DMS 273 (cell line): Measurements from ENCODE around the gene PKP4.
"Not testable (repeated sequence)": the region's sequence is repeated elsewhere in the genome, so short reads cannot be mapped to it uniquely, and the experiment has no call there.

Experiments used
- DNase-seq: peaks from one replicate; lab custom pipeline; 2025; ENCODE audit not compliant: unreplicated experiment; lab: John Stamatoyannopoulos, UW

PKP4 gene

DNA sequence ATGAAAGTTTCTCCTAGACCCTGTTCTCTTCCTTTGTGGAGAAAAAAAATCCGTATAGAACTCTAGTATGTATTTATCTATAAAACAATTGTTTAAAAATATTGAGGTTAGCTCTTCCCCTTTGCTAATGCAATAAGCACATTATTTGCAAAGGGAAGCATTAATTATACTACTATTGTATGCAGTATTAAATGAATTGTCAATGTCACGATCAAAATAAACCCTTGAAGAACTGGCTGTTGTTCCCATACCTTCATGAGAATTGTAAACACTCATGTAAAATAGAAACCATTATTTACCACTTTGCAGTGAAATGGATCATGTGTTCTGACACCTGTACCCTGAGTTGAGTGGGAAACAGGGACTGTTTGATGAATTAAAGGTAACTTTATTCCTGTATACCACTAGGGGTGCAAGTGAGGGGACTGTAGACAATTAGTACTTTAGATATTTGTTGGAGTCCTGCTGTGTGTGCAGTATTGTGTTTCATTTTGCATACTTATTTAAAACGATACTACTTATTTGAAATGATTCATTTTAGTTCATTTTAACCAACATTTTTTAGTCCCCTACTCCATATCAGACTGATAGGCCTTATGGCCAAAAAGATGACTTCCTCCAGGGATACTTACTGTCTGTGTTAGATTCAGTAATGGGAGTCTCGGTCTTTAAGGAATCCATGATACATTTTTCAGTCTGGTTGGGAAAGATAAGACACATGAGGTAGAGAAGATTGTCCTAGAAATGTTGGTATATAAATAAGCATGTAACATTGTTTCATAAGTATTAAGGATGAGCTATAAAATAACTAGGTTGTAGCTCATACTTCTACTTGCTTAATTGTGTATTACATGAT, 7.9 kb downstream of the PKP4 start:
- DNase-seq, result peak; percentile 32

DNA sequence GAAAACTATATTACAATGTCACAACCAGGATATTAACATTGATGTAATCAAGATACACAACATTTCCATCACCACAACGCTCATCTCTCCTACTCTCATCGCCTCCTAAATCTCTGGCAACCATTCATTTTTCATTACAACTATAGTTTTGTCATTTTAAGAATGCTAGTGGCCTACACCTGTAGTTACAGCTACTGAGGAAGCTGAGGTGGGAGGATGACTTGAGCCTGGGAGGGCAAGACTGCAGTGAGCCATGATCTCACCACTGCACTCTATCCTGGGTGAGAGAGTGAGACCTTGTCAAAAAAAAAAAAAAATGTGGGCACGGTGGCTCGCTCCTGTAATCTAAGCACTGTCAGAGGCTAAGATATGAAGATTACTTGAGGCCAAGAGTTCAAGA, 10.5 kb downstream of the PKP4 start:
- no peak for DNase-seq

DNA sequence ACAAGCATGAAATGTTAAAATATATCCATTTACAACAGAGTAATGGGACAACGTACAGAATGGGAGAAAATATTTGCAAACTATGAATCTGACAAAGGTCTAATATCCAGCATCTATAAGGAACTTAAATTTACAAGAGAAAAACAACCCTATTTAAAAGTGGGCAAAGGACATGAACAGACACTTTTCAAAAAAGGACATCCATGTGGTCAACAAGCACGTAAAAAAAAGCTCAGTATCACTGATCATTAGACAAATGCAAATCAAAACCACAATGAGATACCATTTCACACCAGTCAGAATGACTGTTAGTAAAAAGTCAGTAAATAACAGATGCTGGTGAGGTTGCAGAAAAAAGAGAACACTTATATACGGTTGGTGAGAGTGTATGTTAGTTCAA, 16.1 kb downstream of the PKP4 start:
- DNase-seq, result not testable (repeated sequence)

DNA sequence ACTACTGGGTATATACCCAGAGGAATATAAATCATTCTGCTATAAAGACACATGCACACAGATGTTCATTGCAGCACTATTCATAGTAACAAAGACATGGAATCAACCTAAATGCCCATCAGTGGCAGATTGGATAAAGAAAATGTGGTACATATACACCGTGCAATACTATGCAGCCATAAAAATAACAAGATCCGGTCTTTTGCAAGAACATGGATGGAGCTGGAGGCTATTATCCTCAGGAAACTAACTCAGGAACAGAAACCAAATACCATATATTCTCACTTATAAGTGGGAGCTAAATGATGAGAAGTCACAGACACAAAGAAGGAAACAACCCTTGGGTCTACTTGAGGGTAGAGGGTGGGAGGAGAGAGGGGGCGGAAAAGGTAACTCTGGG, 16.5 kb downstream of the PKP4 start:
- DNase-seq, result not testable (repeated sequence)

DNA sequence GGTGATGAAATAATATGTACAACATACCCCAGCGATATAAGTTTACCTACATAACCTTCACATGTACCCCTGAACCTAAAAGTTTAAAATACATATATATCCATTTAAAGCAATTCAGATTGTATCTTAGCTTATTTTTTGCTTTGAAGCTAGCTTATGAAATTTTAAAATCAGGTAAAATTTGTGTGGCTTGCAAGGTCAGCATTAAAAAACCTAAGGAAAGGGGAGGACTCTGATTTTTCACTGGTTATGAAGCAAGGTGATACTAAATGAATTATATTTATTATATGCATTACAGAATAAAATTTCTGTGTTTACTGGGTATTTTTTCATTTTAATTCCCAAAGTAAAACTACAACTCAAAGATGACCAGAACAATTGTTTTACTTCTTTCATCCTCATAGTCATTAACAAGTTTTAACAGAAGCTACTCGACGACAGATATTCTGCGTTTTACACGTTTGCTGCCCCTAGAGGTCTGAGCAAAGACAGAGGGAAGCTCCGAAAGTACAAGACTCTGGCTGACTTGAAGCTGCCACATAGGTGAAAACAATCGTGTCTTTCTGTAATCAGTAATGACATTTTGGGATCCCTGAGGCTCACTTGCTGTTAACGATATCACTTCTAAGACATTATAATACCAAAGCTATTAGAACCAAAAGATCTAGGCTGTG, 17.1 kb downstream of the PKP4 start:
- peak; percentile 32 for DNase-seq

DNA sequence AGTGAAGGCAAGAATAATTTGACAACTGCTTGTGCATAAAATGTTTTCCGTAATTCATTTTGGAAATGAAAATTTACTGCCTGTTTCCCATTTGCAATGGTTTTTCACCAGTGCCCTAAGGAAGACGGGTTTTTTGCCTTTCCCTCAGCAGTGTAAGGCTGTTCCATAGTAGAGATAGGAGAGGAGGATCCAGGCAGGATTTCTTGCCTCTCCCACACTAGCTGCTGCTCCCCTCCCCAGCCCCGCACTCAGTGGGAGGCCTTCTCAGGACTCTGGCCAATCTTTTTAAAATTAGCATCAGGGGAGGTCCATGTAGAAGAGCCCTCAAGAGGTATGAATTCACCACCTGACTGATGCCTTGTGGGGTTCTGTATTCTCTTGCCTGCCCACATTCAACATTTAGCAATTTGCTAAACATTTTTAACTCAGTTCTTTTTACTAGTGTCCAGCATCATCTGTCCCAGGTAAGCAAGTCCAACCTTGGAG, 17.8 kb downstream of the PKP4 start:
- not testable (repeated sequence) for DNase-seq

DNA sequence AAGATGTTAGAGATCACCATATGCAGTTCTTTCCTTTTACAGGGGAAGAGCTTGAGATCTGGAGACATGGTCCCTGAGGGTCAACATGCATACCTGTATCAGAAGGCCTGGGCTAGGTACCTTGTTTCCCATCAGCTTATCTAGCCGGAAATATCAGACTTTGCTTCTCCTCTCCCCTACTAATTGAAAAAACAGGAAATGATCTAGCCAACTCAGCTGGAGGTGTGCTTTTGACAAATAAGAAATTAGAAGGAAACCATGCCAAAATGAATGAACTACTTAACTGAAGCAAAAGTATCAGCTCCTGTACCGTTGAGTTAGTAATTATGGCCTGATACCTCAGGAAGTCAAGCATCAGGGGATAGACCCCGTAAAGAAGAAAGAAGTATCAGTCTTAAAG, 20.4 kb downstream of the PKP4 start:
- no peak for DNase-seq

DNA sequence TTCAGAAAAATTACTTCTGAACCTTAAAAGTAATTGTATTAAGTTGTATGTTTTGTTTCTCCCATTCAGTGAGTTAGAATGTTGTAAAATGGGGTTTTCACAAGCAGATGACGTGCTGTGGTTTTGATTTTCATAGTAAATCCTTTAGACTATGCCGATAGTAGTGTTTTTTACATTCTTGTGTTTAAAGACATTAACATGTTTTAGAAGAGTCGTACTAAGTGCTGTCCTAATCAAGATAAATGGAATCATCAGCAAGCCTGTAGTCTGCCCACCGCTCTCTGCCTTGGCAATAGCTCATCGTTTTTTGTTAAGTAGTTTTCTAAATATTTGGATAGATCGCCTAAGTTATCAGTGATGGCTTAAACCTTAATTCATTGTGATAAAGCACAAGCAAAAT, 21.5 kb downstream of the PKP4 start:
- no peak for DNase-seq

DNA sequence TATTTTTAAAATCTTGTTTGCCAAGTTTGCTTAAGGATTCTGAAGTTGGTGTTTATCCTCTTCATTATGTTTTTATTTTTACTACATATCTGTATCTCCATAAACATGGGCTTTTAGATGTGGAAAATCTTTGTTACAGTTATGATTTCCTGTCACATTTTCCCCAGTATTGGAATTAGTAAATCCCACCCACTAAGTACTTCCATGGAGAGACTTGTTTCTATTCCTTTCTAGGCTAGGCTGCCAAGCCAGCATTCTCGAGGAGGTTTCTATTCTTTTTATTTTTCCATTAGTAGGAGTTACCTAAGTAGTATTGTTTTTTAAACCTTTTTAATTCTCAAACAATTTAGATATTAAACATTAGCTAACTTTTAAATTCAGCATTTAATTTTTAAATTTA, 22.1 kb downstream of the PKP4 start:
- no peak for DNase-seq

DNA sequence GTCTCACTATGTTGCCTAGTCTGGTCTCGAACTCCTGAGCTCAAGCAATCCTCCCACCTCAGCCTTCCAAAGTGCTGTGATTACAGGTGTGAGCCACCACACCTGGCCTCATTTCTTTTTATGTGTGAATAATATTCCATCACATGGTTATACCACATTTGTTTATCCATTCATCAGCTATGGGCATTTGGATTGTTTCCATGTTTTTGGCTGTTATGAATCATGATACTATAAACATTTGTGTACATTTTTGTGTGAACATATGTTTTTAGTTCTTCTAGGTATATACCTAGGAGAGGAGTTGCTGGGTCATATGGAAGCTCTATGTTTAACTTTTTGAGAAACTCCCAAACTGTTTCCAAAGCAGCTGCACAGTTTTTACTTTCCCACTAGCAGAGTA, 24.4 kb downstream of the PKP4 start:
- no peak for DNase-seq

DNA sequence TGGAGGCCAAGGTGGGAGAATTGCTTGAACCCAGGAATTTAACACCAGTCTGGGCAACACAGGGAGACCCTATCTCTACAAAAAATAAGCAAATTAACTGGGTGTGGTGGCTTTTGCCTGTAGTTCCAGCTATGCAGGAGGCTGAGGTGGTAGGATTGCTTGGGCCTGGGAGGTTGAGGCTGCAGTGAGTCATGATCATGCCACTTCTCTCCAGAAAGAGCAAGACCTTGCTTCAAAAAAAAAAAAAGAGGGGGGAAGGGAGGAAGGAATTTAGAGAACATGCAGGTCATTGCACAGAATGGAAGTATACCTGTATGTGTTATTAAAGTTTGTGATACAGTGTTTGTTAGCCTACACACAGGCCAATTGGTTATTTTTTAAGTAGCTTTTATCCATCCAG, 25.8 kb downstream of the PKP4 start:
- DNase-seq, result no peak

DNA sequence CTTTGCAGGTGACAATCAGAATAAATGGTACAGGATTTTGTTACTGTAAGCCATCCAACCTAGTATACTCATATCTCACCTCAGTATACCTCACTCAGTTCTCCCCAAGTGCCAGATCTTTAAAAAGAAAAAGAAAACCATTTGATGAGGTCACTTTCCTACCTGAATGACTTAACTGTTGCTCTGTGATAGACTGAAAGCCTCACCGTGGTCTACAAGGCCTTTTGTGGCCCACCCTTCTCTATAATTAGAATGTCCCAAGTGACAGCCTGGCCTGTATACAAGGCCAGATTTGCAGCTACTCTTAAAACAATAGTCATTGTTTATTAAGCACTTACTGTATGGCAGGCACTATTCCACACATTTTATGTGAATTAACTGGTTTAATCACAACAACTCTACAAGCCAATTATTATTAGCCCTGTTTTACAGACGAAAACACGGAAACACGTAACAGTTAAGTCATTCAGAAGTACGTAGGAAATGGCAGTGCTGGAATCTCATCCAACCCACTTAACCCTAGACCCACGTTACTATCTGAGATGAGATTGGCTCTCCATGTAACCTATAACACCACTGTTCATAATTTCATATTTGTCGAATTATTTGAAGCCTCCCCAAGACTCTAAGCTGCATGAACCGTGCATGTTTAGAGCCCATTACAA, 28.3 kb downstream of the PKP4 start:
- no peak for DNase-seq

DNA sequence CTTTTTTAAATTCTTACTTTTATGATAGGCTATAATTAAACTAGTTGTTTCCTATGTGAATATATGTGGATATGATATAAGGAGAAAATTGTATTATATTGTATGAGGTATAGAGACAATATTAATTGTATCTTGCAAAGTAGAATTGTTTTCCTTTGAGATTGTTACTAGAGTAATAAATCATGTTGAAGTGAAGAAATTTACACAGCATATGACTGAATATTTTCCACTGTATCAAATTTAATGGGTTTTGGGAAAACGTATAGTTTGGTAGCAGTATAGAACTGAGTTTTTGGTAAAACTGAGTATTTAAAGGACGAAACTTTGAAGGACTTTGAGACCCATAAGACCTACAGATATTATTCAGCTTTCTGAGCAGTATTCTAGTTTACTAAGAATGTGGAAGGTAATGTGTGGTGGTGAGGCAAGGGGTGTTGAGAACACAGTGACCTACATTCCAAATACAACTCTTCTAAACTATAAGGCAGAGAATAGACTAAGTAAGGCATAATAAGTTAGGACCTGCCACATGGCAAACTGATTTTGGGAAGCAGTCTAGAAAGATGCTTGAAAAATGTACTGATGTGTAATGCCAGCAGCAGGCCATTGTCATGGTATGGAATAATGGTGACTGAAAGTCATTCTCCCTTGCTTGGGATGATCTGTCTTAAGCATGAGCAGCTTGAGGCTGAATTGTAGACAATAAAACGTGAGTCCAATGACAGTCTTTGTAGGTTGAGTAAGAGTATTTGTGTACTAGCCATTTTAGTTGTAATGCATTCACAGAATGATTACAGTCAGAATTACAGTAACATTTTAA, 29.6 kb downstream of the PKP4 start:
- no peak for DNase-seq

DNA sequence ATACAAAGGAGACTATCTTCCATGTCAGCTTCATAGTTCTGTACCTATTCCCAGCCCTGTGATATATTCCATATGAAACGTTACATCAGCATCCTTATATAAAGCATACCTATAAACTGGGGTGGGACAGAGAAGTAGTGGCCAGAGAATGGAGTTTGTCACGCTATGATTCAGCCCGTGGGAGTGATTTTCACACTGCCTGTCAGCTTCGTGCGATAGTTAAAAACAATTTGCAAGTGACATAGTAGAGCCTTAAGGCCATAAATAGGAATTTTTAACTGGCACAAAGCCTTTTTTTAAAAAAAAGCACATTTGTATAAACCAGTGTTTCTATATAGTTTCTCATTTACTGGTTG, 30.2 kb downstream of the PKP4 start:
- DNase-seq, result no peak

DNA sequence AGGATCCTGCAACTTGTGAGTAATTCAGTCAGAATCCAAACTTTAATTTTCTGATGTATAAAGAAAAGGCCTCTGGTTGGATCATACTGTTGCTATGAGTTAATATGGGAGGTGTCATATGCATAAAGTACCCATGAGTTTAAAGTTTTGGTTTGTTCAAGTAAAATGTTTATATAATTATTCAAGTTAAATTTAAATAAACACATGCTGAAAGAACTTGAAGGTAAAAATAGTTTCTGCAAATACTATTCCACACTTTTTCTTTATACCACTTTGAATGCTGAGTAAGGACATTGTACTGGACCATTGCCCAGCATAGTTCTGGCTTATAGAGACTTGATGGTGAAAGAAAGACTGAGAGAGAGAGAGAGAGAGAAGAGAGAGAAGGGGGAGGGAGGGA, 30.7 kb downstream of the PKP4 start:
- DNase-seq, result no peak

DNA sequence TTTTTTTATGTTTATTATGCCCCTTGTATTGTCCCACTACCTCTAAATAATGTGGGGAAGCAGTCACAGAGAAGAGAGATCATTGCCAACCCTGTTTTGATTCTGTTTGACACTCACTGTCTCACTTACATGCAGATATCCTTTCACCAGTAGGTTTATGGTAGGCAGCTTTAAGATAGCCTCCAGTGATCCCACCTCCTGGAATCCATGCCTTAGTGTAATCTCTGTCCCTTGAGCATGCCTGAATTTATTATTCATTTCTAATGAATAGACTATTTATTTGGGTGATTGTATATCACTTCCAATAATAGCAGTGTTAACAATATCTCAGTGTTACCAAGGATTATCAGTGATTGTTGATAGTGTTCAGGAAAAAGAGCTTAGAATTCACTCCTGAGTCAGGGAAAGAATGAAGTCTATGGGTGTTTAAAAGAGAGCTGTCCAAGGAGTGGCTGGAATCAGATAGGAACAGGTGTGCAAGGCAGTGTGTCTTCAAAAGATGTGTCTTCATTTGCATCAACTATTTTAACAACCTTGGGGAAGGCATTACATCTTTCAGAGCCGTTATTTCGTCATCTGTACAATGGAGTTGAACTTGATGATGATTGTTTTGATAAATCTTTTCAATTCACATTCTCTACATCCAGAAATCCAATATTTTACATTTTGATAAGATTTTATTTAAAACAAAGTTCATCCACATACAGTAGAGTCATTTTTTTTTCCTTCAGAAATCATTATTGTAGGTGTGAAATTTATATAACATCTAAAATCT, 31.9 kb downstream of the PKP4 start:
- DNase-seq, result no peak

DNA sequence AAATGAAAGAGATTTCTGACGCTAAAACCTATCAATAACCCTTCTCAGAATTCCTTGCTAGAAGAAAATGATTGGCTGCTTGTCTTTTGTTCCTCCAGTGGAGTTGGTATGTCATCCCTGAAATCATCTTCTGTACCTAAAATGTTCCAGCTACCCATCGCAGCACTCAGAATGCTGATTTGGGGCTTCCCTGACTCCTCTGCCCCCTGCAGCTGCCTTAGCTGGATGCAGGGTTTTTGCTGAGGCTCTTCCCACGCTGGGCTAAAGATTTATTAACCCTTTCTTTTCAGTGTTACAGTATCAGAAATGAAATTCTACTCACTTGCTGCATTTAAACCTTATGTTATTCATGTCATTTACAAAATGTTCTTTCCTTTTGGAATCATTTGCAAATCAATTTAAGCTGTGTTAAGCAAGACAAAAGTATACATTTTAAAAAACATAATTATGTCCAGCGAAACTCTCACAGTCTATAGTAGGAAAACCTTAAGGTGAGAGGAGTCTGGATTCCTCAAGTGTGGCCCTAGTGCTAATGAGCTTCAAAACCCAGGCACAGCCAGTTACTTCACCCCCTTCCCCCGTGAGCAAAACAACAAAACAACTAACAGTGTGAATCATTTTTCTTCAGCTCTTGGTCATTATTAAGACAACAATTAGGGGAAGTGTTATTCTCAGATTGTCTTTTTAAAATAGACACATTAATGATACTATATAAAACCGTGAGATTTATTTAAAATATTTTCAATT, 32.8 kb downstream of the PKP4 start:
- DNase-seq, result peak; percentile 8

DNA sequence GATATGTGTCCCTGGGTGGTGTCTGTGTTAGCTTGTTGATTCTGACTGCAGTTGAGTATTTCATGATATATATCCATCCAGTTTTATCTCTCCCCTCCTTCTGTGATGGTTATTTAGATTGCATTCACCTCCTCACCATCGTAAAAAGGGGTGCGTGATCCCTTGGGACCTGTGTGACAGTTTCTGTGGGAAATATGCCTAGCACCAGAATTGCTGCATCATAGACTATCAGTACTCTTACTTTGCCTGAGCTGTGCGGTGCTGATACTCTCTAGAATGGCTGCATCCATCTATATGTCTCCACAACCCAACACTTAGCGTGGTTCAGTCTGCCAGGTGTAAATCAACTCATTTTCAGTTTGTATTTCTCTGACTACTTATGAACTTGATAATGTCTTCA, 34.3 kb downstream of the PKP4 start:
- no peak for DNase-seq

DNA sequence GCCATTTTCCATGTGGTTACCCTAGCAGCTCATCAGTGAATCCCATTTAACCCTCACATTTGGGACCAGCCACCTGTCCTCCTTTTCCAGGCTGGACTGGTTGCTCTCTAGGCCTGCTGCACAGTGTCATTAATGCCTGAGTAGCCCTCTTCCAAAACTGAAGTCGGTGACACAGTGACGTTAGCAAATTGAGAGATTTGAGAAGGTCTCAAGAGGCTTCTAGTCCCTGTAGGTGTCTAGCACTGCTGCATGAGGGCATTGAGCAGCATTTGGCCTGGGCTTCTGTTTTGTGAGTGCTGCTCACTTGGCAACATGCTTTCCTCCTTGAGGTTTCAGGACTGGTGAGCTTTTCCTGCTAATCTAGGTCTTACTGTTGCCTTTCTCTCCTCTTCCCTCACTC, 36.7 kb downstream of the PKP4 start:
- peak; percentile 41 for DNase-seq

DNA sequence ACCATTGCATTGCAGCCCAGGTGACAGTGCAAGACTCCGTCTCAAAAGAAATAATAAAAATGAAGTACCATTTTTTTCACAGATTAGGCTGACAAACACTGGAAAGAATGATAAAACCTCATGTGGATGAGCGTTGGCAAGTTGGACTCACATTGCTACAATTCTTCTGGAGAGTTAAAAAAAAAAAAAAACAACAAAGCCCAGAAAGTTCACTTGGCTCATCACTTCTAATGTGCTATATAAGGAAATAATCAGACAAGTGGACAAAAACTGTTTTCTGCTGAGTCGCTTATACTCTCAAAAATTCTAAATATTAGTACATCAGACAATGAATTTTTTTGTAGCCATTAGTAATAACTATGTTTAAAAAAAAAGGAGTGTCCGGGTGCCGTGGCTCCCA, 38.4 kb downstream of the PKP4 start:
- DNase-seq, result no peak
